Esophagus (tissue), 2 donors: ENCODE data around the gene ATP8B4. TPM values are rescaled to one million over a fixed set of nuclear protein-coding genes. Genes with fewer than 3 reads are reported as not detected.
A peak's percentile ranks its signal among the peaks of the same experiment; 100 is the strongest.

Source experiments
- H3K27ac ChIP-seq, 2 donors: one replicate each; pipeline ENCODE4 v1.5.1; 2013; ENCODE audit warnings: low read depth in 2 of 2, mild to moderate bottlenecking in 2 of 2, inconsistent platforms in 1 of 2, low read length in 1 of 2, moderate library complexity in 1 of 2
- H3K27me3 ChIP-seq, 2 donors: one replicate each; pipeline ENCODE4 v1.6.1; 2013; ENCODE audit warnings: low read length in 2 of 2, control low read depth in 1 of 2, mild to moderate bottlenecking in 1 of 2; ENCODE audit not compliant: insufficient read depth in 2 of 2, control insufficient read depth in 1 of 2
- H3K36me3 ChIP-seq, 2 donors: one replicate each; pipeline ENCODE4 v1.6.1; 2013; ENCODE audit warnings: low read length in 1 of 2; ENCODE audit not compliant: control insufficient read depth in 2 of 2, insufficient read depth in 2 of 2
- H3K4me1 ChIP-seq, 2 donors: one replicate each; pipeline ENCODE4 v1.6.1; 2013; ENCODE audit warnings: low read length in 1 of 2; ENCODE audit not compliant: control insufficient read depth in 2 of 2, insufficient read depth in 2 of 2
- H3K4me3 ChIP-seq, 2 donors: one replicate each; pipeline ENCODE4 v1.5.1; 2013; ENCODE audit warnings: low read length in 2 of 2, mild to moderate bottlenecking in 2 of 2, low read depth in 1 of 2, moderate library complexity in 1 of 2
- H3K9me3 ChIP-seq, 2 donors: one replicate each; pipeline ENCODE4 v1.6.1; 2013; ENCODE audit warnings: mild to moderate bottlenecking in 2 of 2, low read depth in 1 of 2, low read length in 1 of 2, moderate library complexity in 1 of 2; ENCODE audit not compliant: control insufficient read depth in 2 of 2, insufficient read depth in 1 of 2
- WGBS, 2 donors: extraction: QIAGEN DNeasy Blood & Tissue Kit; methylation state at CpG; one replicate each; pipeline ENCODE4 v1.1.7; 2013; 5-methylcytosine and 5-hydroxymethylcytosine counted together
- polyA plus RNA-seq, 2 donors: library from polyadenylated mRNA; stranded (reverse); fragments of 200-250 nt; gene quantifications; one replicate each; pipeline ENCODE4 v1.2.3, GENCODE V29; 2013
- donor health status: healthy with polysubstance abuse.
- donor health status: Bipolar disorder and iron deficiency.

The ATP8B4 gene
- polyA plus RNA-seq, 2 donors: 0.75 to 0.84 TPM

GRCh38 chr15:50110285-50110684 lies 8.7 kb downstream of the ATP8B4 start:
- WGBS, 2 donors: 76 to 80% methylated on average over 3 of the region's 3 CpGs
- Histone ChIP-seq H3K27ac (no peak overlapping the region), H3K27me3 (no peaks in the 10 kb centered on the region), H3K4me1 (no peaks in the 10 kb centered on the region), H3K36me3 (no peaks in the 10 kb centered on the region), H3K4me3 (no peak overlapping the region), H3K9me3 (peaks cover 0 to 2% of the 10 kb centered on the region in 2 donors)

GRCh38 chr15:50109076-50109987 lies 9.7 kb downstream of the ATP8B4 start:
- H3K9me3 ChIP-seq: peaks cover 0 to 2% of the 10 kb centered on the region in 2 donors
- no peak overlapping the region for H3K4me3 ChIP-seq
- peak overlapping the region in 1 of 2 donors; percentile 3 for H3K27ac ChIP-seq
- 23 to 34% methylated on average over 3 of the region's 3 CpGs for WGBS, 2 donors
- H3K4me1 ChIP-seq: no peaks in the 10 kb centered on the region
- H3K27me3 ChIP-seq: no peaks in the 10 kb centered on the region
- H3K36me3 ChIP-seq: no peaks in the 10 kb centered on the region

GRCh38 chr15:50108461-50108860 lies 10.6 kb downstream of the ATP8B4 start:
- H3K27ac ChIP-seq: no peak overlapping the region

DNA sequence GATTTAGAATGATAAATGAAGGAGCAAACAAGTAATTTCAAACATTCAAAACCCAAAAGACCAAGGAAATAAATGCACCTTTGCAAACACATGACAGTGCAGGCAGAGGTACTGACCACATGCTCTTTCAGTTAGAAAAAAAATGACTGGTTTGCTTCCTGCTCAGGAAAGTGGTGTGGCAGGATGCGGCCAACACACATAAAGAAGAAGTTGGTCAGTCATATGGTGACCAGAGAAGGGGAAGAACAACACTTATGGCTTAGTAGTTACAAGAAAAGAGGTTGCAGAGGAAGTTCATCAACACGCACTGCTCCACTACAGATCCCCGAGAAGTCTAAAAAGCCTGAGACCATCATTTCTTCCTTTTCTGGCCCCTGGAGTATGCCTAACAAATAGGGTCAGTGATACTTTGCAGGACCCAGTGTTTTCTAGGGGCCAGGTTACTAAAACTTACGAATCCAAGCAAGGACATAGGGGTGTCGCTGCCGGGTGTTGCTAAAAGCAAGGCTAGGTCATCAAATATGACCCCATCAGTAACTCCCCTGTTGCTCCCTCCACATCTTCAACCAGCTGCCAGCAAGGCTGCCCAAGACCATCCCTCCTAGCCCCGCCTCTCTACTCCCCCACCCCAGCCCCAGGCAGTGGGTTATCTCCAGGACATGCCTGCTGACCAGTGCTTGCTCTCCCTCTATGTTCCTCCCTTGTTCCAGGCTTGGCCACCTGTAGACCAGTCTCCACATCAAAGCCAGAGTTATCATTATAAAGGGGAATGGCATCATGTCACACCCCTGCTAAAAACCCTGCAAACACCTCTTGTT lies 11.2 kb downstream of the ATP8B4 start:
- H3K36me3 ChIP-seq: no peaks in the 10 kb centered on the region
- no peak overlapping the region for H3K4me3 ChIP-seq
- WGBS, 2 donors: 78 to 81% methylated on average over 7 of the region's 7 CpGs
- no peaks in the 10 kb centered on the region for H3K27me3 ChIP-seq
- no peak overlapping the region for H3K27ac ChIP-seq
- no peaks in the 10 kb centered on the region for H3K4me1 ChIP-seq
- H3K9me3 ChIP-seq: peaks cover 0 to 2% of the 10 kb centered on the region in 2 donors

More at GRCh38 chr15:50108461-50108860, 10.6 kb downstream of the ATP8B4 start:
- no peaks in the 10 kb centered on the region for H3K36me3 ChIP-seq
- no peaks in the 10 kb centered on the region for H3K4me1 ChIP-seq
- 74 to 76% methylated on average over 4 of the region's 4 CpGs for WGBS, 2 donors
- peaks cover 0 to 2% of the 10 kb centered on the region in 2 donors for H3K9me3 ChIP-seq
- H3K4me3 ChIP-seq: no peak overlapping the region
- H3K27me3 ChIP-seq: no peaks in the 10 kb centered on the region

DNA sequence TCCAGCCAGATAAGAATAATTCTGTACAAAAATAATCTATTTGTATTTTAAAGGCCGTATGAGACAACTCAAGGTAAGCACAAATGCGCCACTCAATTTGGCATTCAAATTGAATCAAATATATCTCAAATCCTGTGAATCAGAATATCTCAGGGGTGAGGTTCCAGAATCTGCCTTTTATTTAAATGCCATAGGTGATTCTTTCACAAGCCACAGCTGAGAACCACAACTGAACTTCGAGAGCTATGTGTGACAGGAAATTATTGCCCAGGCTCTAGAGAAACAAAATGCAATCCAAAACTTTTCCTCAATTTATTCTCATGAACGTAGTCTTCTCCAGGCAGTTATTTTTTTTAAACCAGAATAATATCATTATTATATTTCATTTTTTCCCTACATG lies 11.9 kb downstream of the ATP8B4 start:
- Histone ChIP-seq H3K4me1 (no peaks in the 10 kb centered on the region), H3K9me3 (peaks cover 0 to 2% of the 10 kb centered on the region in 2 donors), H3K27me3 (no peaks in the 10 kb centered on the region), H3K4me3 (no peak overlapping the region), H3K36me3 (no peaks in the 10 kb centered on the region), H3K27ac (no peak overlapping the region)
- WGBS, 2 donors: 72 to 74% methylated on average over 4 of the region's 4 CpGs

GRCh38 chr15:50106457-50106856 lies 12.6 kb downstream of the ATP8B4 start:
- no peak overlapping the region for H3K4me3 ChIP-seq
- no peaks in the 10 kb centered on the region for H3K4me1 ChIP-seq
- peaks cover 0 to 2% of the 10 kb centered on the region in 2 donors for H3K9me3 ChIP-seq
- H3K27me3 ChIP-seq: no peaks in the 10 kb centered on the region
- H3K36me3 ChIP-seq: no peaks in the 10 kb centered on the region
- WGBS, 2 donors: 80 to 83% methylated on average over 5 of the region's 5 CpGs
- no peak overlapping the region for H3K27ac ChIP-seq

DNA sequence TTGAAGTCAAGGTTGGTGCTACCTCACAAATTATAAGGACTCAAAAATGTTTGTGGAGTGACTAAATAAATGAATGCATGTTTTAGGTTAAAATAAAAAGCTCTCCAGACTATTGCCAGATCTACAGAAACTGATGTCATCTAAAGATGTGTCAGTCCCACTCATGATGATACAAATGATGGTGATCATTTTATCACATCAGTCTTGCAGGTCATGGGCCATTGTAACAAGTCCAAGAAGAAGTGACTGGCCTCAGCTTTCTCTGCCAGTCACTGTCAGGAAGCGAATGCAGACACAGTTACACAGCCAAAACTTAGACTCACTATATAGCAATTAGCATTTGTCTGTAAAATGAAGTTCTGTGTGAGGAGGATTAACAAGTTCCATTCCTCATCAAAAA lies 18.5 kb downstream of the ATP8B4 start:
- Histone ChIP-seq H3K9me3 (no peaks in the 10 kb centered on the region), H3K27ac (no peak overlapping the region), H3K4me1 (no peaks in the 10 kb centered on the region), H3K27me3 (no peaks in the 10 kb centered on the region), H3K4me3 (no peak overlapping the region), H3K36me3 (no peaks in the 10 kb centered on the region)
- 85 to 94% methylated on average over 1 of the region's 1 CpG for WGBS, 2 donors

DNA sequence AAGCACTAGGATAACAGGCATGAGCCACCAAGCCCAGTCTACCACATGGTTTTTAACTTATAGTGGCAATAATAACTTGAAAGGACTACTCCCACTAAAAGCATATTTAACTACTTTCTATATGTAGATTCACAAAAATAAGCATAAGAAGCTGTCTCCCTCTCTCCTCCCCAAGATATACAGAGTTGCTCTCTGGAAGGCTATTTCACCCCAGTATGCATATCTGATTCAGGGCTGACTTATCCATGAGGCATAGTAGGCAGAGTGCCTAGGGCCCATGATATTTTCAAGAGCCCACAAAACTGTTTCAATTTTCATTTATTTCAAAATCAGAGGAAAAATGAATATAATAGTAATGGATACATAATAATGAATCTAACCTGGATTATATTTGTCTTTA lies 20.5 kb downstream of the ATP8B4 start:
- Histone ChIP-seq H3K27me3 (no peaks in the 10 kb centered on the region), H3K36me3 (no peaks in the 10 kb centered on the region), H3K4me3 (no peak overlapping the region), H3K27ac (no peak overlapping the region), H3K4me1 (no peaks in the 10 kb centered on the region), H3K9me3 (no peaks in the 10 kb centered on the region)

- WGBS, 2 donors: 65 to 69% methylated on average over 8 of the region's 8 CpGs
- no peak overlapping the region for H3K27ac ChIP-seq
- H3K36me3 ChIP-seq: no peaks in the 10 kb centered on the region
- H3K27me3 ChIP-seq: no peaks in the 10 kb centered on the region
- H3K9me3 ChIP-seq: no peaks in the 10 kb centered on the region
- H3K4me3 ChIP-seq: no peak overlapping the region
- no peaks in the 10 kb centered on the region for H3K4me1 ChIP-seq
These were observed 22.9 kb downstream of the ATP8B4 start for GRCh38 chr15:50095938-50096821.
